GM06990 (cell line): ENCODE measurements around the gene TXNDC2.

ENCODE experiments used
- DNase-seq: peaks from one replicate; pipeline ENCODE4 v3.0.0-alpha.2; 2011; ENCODE audit not compliant: insufficient read length; ENCODE audit errors: extremely low read depth
- H3K27me3 ChIP-seq: replicated peaks from 2 replicates; pipeline ENCODE4 v1.6.0; 2011; ENCODE audit warnings: low read length; ENCODE audit not compliant: control insufficient read depth, insufficient read depth
- H3K36me3 ChIP-seq: 2 replicates; pipeline ENCODE4 v1.5.1; 2011; ENCODE audit warnings: low read length; ENCODE audit not compliant: control insufficient read depth, insufficient read depth
- H3K4me3 ChIP-seq: replicated peaks from 2 replicates; pipeline ENCODE4 v1.5.1; 2011; ENCODE audit warnings: low read depth, mild to moderate bottlenecking, control low read depth, low read length
- CTCF ChIP-seq: IDR thresholded peaks from 2 replicates; pipeline ENCODE4 v1.5.1; 2011; ENCODE audit warnings: low read length, control low read depth, mild to moderate bottlenecking, inconsistent platforms; ENCODE audit not compliant: insufficient read depth, poor library complexity, severe bottlenecking

Gene TXNDC2

GRCh38 chr18:9916808-9917207 lies 31.0 kb downstream of the TXNDC2 start:
- Histone ChIP-seq H3K4me3 (no peak overlapping the region; the same call in 1 of the 2 replicates), H3K36me3 (no peaks in the 10 kb centered on the region), H3K27me3 (no peaks in the 10 kb centered on the region)
- no peak for TF ChIP-seq CTCF
- DNase-seq = no peak

GRCh38 chr18:9918016-9918680 lies 32.4 kb downstream of the TXNDC2 start:
- Histone ChIP-seq H3K4me3 (no peak overlapping the region), H3K27me3 (no peaks in the 10 kb centered on the region), H3K36me3 (no peaks in the 10 kb centered on the region)
- no peak for TF ChIP-seq CTCF
- no peak for DNase-seq

- H3K36me3 ChIP-seq = no peaks in the 10 kb centered on the region
- H3K4me3 ChIP-seq = no peak overlapping the region
These were observed 33.9 kb downstream of the TXNDC2 start for GRCh38 chr18:9919564-9920232.

GRCh38 chr18:9922592-9923311 lies 37.0 kb downstream of the TXNDC2 start:
- TF ChIP-seq CTCF = no peak
- no peak for DNase-seq
- no peaks in the 10 kb centered on the region for H3K27me3 ChIP-seq
- no peak overlapping the region for H3K4me3 ChIP-seq
- no peaks in the 10 kb centered on the region for H3K36me3 ChIP-seq

More at GRCh38 chr18:9919564-9920232, 33.9 kb downstream of the TXNDC2 start:
- no peak for TF ChIP-seq CTCF
- H3K27me3 ChIP-seq = no peaks in the 10 kb centered on the region
- DNase-seq = no peak

GRCh38 chr18:9924371-9924943 lies 38.7 kb downstream of the TXNDC2 start:
- TF ChIP-seq CTCF = no peak
- Histone ChIP-seq H3K4me3 (no peak overlapping the region), H3K36me3 (no peaks in the 10 kb centered on the region), H3K27me3 (no peaks in the 10 kb centered on the region)
- no peak for DNase-seq
